HG03196 (cell line): ENCODE data around the gene ARFGEF3.
"Not testable (repeated sequence)": the region's sequence is repeated elsewhere in the genome, so short reads cannot be mapped to it uniquely, and the experiment has no call there.

Experiments used
- ATAC-seq: cut with Tn5 transposase; IDR thresholded peaks from one replicate; pipeline ENCODE4 v1.9.1; 2021; ENCODE audit not compliant: unreplicated experiment

The ARFGEF3 gene

DNA sequence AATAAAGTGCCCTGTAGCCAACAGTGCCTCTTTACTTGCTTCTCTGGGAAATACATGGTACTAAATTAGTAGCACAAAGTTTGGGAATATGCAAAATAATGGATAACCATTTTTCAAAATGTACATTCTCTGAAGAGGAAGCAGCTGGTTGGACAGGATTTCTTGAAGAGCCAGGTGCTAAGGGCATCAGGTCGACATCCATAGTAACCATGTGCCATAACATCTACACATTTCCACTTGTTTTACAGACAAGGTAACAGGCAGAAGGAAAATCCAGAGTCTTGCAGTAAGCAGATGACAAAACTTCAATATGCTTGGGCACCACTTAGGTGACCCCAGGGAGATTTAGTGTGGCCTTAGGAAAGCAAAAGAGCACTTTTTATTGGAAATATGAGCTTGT is 179.4 kb downstream of the ARFGEF3 start:
- ATAC-seq, result no peak

DNA sequence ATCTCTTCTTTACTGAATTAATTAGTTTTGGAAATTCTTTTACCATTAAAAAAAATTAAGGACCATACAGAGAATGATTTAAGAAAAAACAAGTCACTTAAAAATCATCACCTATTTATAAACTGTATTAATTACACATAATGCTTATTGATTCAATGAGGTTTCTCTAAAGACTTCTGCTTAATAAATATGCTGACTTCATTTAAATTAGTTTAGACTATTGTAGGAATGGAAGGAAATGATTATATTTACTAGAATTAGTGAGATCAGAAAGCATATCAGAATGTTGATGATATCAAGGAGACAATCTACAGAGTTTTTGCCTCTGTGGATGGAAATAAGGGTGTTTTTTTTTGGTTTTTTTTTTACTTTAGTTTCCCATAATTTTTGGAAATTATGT is 181.4 kb downstream of the ARFGEF3 start:
- no peak for ATAC-seq

DNA sequence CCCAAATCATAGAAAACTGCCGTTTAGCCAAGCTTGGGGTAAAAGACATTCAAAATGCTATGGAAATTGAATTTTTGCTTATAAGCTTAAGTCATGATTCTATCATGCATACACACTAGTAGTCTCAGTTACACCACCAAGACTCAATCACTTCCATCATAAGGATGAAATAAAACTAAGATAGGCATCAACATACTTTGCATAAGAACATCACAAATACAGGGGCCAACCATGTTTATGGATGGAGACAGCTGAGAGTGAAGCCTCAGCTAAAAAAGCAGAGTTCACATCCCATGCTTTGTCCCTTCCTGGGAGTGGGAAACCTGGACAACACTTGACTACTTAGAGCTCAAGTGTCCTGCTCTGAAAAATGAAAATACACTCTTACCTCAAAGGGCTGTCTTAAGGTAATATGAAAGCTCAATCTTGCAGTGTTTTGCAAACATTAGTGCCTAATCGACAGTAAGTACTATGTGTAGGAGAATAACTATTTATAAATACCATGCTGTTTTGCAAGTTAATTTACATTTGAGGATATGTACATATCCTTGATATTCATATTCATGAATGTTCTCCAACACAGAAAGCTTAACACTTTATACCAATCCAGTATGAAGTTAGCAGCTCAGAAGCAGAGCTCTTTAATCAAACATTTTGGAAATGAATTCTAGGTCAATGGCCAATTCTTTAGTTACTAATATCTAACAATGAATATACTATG is 184.0 kb downstream of the ARFGEF3 start:
- ATAC-seq, result no peak

DNA sequence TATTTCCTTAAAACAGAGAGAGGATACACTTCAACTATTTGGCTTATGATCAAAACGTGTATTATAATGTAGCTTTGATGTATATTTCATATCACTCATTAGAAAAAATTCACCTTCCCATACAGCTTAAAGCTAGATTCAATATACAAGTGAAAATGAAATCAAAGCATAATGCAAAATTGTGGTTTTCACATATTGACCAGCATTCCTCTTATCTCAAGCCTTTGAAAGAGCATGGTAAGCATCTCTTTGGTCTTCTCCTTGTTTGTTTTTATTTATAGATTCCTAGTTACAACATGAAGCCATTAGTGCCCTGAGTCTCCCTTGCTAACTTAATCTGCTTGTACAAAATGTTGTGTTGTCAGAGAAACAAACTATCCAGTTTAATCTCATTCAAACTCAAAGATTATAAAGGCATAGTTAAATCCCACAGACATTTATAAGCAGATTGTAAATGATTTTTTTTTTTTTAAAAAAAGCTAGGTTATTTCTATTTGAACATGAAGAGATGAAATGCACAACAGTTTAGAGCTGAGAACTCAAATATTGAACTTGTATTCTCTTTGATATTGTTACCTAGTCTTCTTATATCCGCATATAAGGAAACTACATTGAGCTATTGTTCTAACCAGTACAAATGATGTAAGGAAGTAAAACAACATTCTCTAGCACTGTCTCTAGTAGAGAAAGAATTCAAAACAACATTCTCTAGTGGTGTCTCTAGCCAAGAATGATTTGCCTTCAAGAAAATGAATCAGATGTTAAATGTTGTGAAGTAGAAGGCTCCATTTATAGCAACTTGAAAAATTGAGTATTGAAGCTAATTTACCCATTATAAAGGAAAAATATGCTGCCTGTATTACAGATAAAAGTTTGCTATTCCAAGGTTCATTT is 184.8 kb downstream of the ARFGEF3 start:
- ATAC-seq, result no peak

DNA sequence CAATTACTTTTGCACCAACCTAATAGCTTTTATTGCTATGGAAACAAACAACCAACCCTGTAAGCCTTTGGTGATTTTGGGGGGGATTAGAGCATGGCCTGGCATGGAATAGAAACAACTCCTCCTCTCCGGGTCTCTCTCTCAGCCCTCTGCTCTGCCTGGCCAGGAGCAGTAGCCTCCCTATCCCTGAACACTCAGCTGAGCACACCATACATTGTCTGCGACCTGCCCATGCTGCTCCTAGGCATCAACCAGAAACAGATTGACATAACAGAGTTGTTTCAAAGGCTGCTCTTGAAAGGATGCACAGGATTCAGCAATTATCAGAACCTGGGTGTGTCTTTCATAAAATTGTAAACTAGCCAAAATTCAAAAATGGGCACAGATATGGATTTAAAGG is 186.1 kb downstream of the ARFGEF3 start:
- no peak for ATAC-seq

DNA sequence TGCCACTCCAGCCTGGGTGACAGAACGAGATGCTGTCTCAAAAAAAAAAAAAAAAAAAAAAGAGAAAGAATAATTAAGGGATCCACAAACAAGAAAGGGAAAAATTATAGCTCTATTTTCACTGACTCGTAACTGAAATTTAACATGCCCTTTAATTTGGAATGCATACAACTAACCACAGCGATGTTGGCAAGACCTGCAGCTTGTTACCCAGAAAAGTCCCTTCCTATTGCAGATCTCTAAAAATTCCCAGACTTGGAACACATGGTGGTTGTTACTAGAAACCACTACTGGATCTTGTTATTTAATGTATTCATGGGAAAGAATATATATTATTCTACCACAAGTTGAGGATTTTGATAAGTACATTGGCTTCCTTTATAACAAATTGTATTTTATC is 188.2 kb downstream of the ARFGEF3 start:
- no peak for ATAC-seq

DNA sequence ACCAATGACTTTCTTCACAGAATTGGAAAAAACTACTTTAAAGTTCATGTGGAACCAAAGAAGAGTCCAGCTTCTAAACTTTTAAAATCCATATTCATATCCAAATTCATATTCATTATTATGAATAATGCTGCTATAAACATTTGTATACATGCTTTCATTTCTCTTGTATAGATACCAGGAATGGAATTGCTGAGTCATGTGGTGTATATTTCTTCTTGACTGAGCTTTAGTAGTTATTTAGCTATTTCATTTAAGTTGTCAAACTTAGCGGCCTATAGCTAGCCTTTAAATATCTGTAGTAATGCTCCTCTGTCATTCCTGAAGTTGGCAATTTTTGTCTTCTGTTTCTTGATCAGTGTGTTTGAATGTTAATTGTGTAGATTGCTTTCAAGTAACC is 196.2 kb downstream of the ARFGEF3 start:
- no peak for ATAC-seq

DNA sequence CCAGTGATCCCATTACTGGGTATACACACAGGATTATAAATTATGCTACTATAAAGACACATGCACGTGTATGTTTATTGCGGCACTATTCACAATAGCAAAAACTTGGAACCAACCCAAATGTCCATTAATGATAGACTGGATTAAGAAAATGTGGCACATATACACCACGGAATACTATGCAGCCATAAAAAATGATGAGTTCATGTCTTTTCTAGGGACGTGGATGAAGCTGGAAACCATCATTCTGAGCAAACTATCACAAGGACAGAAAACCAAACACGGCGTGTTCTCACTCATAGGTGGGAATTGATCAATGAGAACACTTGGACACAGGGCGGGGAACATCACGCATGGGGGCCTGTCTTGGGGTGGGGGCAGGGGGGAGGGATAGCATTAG is 206.9 kb downstream of the ARFGEF3 start:
- ATAC-seq, result not testable (repeated sequence)

DNA sequence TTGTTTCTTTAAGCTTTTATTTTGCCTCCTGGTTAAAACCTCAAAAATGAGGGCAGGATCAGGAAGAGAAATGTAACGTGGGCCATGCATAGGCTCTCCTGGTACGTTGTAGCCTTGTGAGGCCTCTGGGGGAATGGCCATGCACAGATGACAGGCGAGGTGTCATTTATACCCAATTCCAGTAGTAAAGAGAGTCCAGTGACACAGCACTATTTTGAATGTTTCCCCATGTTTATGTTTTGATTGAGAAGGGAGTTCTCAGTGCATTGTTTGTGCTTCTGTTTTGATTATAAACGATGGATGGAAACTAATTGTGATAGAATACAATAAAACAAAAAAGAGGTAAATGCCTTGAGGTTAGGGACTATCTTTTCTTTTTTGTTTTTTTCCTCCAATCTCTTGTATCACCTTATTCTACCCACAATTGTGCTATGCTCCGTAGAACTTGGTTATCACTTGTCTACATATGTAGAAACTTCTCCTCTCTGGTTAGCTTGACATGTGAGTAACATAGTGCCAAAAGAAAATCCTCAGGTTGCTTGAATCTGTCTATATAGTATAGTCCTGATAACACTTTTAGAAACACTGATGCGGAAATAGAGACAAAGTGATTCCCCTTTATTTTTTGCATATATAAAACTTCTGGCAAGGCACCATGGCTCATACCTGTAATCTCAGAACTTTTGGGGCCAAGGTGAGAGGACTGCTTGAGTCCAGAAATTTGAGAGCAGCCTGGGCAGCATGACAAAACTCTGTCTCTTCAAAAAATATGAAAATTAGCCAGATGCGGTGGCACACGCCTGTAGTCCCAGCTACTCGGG is 209.1 kb downstream of the ARFGEF3 start:
- ATAC-seq, result no peak

DNA sequence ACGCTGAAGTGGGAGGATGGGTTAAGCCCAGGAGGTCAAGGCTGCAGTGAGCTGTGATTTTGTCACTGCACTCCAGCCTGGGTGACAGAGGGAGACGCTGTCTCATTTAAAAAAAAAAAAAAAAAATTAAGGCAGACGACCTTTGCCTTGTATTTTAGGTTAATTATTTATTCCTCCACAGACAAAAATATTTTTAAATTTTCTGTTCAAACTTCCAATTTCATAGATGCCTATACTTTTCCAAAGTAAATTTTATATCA is 209.6 kb downstream of the ARFGEF3 start:
- no peak for ATAC-seq

DNA sequence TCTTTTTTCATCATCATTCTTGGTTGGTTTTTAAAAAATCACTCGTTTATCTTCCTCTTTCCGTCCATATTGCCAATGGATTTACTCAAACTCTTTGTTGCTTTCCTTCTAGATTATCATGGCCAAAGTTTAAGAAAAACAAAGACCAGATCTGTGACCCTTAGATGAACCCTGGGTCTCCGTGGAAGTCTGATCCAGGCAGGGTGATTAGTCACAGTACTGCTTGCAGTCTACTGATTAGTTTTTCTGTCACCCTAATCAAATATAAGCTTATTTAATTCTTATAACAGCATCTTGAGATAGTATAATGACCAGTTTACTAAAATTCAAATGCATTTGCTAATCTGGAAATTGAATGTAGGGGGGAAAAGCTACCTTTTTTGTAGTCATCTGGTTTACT is 210.0 kb downstream of the ARFGEF3 start:
- no peak for ATAC-seq

DNA sequence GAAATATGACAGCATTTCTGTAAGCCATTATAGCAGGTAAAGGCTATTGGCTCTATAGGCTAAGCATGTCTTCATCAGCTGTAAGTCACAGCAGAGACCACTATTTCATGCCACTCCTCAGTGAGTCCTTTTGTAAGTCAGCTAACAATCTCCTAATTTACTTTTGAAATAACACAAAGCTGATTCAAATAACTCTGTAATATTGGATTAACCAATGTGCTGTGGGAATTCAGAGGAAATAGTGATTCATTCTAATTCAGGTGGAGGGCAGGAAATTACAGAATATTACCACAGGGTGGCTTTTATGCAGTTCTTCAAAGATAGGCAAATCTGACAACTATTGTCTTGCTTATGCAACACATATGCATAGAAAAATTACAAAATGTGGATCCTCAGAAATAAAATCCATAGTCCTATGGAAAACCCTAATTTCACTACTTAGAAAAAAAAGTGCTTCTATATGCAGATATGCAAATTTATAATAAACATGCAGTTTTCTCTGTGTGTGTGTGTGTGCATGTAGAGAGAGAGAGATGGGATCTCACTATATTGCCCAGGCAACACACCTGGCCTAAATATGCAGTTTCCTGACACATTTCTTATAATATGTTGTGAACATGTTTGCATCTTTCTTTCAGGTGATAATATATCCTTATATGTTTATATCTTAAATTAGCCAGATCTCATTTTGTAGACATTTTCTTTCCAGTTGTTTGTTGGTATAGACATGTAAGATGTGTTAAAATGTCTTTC is 211.1 kb downstream of the ARFGEF3 start:
- ATAC-seq, result no peak

DNA sequence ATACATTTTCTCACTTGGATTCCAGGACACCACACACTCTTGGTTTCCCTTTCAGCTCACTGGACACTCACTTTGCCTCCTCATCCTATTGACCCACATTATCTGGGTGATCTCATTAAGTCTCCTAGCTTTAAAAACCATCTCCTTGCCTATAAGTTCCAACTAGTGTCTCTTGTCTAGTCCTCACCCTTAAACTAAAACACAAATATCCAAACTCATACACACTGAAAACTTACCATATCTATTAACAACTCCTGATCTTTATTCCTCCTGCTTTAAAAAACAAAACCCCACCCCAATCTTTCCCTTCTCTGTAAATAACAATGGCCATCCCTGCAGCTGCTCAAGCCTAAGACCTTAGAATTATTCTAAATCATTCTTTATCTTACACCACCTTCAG is 212.5 kb downstream of the ARFGEF3 start:
- no peak for ATAC-seq

DNA sequence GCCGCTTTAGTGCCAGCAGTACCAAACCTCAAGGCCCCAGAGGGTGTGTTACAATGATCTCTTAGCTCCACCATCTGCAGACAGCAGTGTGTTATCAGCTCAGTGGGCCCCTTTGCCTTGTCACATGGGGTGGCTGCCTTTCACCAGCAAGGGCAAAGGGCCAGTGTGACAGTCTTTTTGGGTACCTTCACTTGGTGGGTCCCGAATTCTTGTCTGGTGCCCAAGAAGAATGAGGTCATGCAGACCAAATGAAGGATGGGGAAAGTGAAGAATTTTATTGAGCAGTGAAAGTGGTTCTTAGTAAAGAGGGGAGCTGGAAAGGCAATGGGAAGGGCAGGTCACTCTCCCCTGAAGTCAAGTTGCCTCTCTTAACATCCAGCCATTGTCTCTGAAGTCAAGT is 213.1 kb downstream of the ARFGEF3 start:
- ATAC-seq, result no peak

DNA sequence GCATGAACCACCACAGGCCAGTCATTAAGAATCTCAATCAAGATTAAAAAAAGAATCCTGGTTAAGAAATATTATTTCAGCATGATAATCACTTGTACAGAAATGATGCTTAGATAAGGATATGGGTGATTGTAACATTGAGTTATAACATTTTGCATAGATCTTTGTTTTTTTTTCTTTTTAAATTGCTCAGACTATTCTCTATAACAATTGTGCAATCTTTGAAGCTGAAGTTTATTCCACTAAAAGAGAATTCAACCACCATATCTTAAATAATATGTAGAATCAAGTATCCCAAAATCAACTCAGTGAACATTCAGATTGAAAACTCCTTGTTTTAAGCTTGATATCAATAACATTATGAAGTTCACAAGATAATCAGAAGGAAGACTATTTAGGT is 215.3 kb downstream of the ARFGEF3 start:
- no peak for ATAC-seq

DNA sequence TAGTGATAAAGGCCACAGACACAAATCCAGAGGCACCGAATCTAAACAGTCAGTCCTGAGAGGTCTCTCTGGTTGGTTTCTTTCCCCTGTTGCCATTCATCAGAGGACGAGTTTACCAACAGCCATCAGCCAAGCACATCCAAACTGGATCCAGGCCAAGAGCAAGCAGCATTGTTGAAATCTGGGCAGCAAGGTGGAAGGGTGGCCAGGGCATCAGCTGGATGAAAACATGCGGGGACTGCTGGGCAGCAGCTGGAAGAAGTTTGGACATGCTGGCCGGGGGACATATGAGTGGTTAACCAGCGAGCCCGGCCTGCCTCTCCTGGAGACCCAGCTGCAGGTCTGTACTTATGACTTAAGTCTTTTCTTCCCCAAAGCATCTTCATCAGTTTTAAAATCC is 216.1 kb downstream of the ARFGEF3 start, which contains the start of gene SMIM28:
Gene SMIM28, plus strand, starts transcription at position 62 of the 400 bp plus-strand sequence. Its CDS starts 168 bp downstream, at position 230.
- no peak for ATAC-seq

DNA sequence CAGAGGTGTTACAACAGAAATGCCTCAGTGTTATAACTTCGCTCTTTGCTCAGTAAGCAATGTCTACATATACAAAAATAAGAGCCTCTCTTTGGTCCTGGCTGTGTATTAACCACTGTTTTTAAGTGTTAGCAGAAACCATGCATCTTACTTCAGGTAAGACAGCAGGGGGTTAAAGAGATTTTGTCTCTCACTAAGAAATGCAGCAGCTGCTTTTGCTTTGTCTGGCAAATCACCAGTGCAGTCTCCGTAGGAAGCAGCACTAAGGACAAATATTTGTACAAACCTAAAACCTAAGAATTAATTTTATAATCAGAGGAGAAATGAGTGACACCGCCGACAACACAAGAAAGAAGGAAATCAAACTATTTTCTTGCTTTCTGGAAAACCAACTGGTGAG is 216.7 kb downstream of the ARFGEF3 start:
- no peak for ATAC-seq

DNA sequence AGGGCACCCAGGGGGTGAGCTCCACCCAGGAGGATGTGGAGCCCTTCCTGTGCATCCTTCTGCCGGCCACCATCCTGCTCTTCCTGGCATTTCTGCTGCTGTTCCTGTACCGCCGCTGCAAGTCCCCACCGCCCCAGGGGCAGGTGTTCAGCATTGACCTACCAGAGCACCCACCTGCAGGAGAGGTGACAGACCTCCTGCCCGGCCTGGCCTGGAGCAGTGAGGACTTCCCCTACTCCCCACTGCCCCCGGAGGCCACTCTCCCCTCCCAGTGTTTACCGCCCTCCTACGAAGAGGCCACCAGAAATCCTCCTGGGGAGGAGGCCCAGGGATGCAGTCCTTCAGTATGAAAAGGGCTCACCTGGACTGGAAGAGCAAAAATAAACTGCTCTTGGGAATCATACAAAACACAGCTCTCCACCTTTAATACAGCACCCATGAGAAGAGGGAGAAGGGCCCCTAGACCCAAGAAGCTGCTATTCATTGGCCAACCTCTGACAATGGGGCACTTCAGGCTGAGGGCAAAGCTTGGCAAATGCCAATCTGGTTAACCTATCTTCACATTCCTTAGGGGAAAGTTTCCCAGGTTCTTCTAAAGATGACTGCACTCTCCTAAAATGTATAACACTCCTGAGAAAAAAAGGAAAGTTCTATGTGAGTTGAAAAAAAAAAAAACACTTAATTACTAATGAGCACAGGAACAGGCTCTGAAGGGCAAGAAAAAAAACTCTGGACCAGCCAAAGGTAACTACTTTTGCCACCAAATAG is 220.9 kb downstream of the ARFGEF3 start:
- ATAC-seq, result no peak

DNA sequence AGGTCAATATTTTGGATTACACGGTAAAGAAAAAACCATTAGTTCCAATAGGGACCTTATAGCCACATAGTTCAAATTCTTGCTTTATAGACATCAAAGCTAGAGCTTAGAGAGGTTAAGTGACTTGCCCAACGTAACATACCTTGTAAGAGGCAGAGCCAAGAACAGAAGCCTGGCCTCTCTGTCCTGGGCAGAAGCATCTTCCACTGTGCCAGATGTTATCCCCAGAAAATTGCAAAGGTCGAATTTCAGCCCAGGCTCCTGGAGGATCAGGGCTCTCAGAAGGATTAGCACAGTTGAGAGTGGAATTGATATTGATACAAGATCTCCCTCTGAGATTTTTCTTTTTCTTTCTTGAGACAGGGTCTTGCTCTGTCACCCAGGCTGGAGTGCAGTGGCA is 222.0 kb downstream of the ARFGEF3 start:
- ATAC-seq, result no peak

DNA sequence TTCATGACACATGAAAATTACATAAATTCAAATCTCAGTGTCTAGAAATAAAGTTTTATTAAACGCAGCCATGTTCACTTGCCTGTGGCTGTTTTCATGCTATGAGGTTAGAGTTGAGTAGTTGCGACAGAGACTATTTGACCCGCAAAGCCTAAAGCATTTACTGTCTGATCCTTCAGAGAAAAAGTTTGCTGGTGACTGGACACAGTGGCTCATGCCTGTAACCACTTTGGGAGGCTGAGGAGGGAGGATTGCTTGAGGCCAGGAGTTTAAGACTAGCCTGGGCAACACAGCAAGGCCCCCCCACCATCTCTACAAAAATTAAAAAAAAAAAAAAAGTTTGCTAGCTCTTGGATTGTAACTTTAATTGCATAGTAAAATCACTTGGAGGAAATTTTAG is 225.2 kb downstream of the ARFGEF3 start:
- ATAC-seq, result no peak
